NCI-H82 (cell line): ENCODE measurements around the gene NUP210L.
A peak's percentile ranks its signal among the peaks of the same experiment; 100 is the strongest.
"Not testable (repeated sequence)": the region's sequence is repeated elsewhere in the genome, so short reads cannot be mapped to it uniquely, and the experiment has no call there.

ENCODE experiments used
- DNase-seq: peaks from one replicate; lab custom pipeline; 2025; lab: John Stamatoyannopoulos, UW

Gene NUP210L

DNA sequence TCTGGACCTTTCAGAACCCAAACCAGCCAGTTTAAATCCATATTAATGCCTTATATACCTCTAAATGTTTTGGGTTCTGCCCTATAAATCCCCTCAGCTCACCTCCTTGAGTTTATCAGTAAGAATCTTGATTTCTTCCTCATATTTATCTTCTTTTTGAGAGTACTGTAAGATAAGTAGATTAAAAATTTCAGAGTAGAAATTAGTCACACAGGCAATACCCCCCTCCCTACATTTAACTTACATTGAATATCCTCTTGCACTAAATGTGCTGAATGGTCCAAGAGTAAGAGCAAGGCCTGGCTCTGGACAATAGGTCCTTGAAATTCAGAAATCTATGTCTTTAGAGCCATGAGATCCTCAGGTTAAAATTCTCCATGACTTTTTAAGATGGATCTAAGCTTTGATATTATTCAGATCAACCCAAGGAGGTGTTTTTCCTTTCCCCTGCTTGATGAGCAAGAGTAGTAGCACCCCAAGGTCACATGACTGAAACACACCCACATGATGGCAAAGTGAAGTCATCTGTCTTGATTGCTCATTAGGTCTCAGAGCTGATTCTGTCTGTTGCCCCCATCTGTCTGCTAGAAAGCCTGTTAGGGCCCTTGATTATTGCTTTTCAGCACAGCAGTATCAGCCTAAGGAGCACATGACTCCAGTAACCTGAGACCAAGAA lies 15.8 kb upstream of the NUP210L start:
- DNase-seq = peak; percentile 84

DNA sequence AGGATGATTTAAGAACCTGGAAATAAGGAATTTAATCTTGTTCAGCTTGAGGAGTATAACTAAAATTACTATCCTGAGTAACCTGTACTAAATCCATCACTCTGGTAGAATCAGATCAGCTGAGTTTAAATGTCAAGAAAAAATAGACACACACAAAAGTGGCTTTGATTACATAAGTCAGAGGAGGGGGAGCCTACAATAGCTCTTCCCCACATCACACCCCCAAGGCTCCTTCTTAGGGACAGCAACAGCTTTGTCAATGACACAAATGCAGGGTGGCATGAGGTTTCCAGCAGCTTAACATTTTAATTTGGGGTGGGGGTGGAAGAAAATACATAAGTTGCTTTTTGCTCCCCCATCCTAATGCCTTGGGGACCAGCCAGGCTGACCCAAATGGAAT lies 12.6 kb upstream of the NUP210L start:
- no peak for DNase-seq

DNA sequence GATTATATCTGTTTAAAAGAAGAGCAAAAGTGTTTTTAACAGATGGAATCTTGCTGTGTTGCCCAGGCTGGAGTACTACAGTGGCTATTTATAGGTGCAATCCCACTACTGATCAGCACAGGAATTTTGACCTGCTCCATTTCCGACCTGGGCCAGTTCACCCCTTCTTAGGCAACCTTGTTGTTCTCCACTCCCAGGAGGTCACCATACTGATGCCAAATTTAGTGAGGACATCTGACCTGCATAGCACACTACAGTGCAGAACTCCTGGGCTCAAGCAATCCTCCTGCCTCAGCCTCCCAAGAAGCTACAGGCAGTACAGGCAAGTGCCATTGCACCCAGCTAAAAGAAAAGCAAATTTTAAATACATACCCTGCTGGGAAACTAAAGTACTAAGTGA lies 11.3 kb upstream of the NUP210L start:
- no peak for DNase-seq

DNA sequence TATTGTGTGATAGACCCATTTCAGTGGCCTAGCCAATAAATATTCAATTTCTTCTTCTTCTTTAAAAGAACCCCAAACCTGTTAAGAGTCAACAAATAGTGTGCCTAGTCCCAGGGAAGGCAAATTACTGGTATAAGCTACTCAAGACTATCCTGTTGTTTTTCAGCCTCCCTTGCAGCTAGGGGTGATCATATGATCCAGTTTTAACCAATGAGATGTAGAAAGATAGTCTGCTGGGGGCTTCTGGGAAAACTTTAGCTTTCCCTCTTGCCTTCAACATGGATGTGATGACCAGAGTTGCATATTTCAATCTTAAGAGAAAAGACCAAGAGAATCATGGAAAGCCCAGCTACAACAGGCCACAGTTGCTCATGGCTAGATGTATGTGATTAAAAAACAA lies 4.7 kb upstream of the NUP210L start:
- DNase-seq = no peak

DNA sequence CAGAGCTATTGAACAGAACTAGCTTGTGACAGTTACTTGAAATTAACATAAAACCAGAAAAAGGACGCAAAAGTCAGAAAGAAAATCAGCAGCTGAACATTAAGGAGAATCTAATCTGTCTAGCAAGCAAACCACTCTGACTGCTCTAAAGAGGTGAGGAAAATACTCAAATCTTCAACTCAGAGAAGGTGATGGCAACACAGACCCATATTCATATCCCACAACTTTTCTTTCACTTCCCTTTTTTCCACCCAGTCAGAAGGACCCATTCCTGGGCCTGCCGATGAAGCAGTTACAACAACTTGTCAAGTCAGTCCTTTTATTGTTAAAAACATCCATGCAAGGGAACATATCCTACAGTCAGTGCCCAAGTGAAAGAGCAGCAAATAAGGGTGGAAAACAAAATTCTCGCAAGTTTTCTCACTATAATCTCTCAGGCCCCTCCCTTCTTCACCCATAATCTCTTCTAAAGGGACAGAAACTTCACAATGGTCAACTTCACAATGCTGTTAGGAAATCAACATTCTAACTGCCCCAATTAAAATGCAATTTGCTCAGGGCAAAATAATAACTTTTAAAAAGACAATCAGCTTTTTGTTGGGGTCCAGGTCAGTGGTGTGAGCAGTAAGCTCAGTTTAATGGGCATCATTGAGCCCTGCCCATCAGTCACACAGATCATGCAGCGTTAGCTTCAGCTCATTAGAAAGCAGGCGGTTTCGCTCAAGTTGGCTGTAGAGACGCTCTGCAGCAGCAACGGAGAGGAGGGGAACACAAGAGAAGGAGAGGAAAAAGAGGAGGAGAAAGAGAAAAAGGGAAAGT lies 3.6 kb upstream of the NUP210L start:
- no peak for DNase-seq

DNA sequence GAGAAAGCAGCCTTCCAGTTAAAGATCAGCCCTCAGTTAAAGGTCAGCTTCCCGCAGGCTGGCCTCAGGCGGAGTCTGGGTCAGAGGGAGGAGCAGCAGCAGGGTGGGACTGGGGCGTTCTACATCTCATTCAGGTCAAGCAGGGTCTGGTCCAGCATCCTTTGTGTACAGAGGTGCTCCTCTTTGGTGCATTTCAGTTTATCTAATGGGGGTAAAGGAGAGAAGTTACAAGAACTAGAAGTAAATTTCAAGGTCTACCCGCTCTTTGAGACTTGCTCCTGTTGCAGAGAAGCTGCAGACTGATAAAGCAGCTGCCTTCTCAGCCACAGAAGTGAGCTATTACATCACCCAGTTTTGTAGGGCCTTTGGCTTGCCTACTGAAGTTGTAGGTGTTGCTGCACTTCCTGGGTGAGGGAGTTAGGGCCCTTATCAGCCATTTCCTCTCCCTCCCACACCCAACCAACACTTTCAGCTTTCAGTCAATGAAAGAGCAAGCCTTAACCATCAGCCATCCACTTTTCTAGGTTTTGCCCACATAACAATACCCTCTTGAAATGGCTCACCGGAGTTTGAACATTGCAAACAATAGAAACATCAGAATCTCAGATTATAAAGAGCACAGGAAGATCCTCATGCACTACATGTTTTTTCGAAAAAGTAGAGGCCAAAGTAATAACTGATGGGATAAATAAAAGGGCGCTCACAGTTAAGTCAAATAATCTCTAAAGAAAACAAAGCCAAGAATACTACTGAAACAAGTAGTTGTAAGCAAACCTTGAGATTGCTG lies 2.8 kb upstream of the NUP210L start:
- DNase-seq = no peak

DNA sequence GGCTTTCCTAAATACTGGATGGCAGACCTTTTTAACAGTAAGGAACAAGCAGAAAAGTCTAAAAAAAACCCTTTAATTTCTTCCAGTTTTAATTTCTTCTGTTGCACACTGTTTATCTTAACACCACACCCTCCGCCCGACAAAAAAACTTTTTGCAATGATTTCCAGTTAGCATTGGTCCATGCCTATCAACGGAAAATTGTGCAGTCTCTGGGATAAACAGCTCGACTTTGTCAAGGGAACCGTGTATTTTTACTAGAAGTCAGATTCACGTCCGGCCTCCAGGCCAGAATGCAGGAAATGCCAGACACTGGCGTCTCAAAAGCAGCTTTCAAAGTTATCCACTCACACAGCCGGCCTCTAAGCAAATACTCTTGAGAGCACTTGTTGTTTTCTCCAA lies 378 bp upstream of the NUP210L start:
- no peak for DNase-seq

DNA sequence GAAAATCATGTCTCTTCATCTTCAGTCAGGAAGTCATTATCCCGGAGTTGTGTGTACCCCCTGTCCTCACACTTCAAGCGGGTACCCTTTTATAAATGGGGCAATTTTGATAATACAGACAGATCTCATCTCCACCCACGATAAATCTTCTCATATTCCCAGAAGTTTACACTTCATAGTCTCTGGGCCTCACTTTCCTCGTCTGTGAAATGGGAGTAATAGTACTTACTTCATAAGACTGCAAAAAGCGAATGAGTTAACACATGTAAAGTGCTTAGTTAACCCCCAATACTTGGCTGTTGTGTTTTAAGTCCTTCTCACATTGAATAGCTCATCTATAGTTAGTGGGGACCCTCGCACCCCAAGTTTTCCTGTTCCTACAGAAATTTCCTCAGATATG lies 820 bp downstream of the NUP210L start:
- DNase-seq = no peak

DNA sequence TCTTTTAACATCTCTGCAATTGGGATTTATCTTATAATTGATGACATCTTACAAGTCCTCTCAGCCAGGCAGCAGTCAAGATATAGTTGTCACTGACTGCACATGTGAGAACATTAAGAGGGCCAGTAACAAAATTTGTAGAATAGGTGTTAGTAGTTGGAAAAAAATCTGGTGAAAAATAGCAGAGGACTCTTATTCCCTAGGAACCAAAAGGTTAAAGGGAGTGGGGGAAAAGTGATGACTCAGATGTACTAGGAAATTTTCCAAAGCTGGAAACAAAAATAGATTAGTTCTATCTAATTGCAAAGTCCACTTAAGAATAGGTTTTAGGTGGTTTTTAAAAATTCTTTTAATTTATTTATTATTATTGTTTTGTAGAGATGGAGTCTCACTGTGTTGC lies 3.6 kb downstream of the NUP210L start:
- DNase-seq = no peak

DNA sequence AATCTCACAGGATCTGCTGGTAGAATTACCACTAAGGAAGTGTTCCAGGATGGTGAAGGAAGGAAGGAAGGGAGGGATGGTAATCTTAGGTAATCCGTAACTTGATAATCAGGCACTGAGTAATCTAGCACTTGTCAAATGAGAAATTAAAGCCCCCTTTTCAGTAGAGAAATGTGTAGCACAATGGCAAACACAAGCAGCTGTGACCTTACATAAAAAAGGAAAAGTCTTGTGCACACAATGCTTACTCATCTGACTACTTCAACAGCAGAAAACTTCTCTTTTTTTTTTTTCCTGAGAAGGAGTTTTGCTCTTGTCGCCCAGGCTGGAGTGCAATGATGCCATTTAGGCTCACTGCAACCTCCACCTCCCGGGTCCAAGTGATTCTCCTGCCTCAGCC lies 6.1 kb downstream of the NUP210L start:
- peak; percentile 51 for DNase-seq

DNA sequence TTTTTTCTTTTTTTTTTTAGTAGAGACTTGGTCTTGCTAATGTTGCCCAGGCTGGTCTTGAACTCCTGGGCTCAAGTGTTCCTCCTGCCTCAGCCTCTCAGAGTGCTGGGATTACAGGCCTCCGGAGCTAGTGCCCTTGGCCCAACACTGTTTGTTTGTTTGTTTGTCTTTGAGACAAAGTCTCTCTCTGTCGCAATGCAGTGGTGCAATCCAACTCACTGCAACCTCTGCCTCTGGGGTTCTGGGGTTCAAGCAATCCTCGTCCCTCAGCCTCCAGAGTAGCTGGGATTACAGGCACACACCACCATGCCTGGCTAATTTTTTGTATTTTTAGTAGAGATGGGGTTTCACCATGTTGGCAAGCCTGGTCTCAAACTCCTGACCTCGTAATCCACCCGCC lies 7.4 kb downstream of the NUP210L start:
- not testable (repeated sequence) for DNase-seq

DNA sequence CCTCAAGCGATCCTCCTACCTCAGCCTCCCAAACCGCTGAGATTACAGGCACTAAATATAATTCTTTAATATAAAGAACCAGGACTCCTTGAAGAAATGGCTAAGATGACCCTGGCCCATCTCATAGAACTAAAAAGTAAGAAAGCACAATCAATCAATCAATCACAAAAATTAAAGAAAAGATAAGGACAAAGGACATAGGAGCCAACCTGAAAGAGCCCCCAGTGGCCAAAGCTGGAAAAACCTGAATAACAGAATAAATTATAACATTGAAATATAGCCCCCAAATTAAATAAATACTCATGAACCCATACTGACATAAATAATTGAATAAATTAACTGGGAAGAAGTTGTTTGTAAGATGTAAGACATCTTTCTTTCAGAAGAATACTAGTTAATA lies 8.9 kb downstream of the NUP210L start:
- DNase-seq = peak; percentile 28

DNA sequence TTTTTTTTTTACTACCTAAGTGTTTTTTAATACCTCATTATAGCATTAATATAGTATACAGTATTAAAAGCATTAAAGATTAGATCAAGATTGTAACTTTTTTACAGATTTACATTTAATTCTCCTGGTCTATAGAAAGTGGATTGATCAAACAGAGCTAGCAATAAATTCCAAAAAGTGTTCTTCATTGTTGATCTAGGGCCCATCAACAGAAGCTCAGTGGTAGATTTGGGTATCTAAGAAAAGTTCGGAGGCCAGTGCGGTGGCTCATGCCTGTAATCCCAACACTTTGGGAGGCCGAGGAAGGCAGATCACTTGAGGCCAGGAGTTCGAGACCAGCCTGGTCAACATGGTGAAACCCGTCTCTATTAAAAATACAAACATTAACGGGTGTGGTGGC lies 12.5 kb downstream of the NUP210L start:
- DNase-seq = no peak

DNA sequence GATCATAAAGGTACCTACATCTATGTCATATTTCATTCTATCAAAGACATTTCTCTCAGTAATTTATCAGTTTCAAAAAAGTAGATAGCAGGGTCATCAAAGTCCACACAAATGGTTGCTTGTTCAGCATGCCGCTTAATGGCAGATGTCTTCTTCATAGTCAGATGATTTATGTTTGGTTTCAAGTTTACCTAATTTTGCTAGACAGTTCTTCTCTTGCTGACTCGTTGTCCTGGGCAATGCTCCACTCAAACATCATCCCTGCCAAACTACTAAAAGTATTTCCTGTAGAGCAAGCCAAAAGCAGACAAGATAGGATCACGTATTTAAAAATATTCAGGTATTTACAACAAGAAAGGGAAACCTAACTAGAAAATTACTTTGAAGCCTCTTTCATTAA lies 13.6 kb downstream of the NUP210L start:
- no peak for DNase-seq

DNA sequence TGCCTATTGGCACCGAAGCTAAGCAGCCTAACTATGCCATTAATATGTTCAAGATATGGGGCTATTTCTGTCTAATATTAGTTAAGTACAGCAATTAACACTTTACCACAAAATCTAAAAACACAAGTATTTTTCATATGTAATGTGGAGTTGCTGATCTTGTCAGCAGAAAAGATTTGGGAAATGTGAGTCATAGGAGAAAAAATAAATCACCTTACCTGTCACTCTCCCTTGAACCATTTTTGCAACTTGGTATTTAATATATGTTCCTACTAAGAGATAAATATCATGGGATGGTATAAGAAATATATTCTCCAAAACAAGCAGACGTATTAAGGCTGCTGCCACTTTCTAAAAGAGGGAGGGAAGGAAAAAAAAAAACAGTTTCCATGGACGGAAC lies 17.0 kb downstream of the NUP210L start:
- DNase-seq = no peak

DNA sequence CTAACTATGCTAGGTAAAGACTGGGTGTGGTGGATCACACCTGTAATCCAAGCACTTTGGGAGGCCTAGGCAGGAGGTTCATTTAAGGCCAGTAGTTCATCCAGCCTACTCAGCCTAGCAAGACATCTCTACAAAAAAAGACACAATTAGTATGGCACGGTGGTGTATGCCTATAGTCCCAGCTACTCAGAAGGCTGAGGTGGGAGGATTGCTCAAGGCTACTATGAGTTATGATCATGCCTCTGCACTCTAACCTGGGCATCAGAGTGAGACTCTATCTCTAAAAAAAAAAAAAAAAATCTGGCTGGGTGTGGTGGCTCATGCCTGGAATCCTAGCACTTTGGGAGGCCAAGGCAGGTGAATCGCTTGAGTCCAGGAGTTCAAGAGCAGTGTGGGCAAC lies 21.6 kb downstream of the NUP210L start:
- DNase-seq = no peak

DNA sequence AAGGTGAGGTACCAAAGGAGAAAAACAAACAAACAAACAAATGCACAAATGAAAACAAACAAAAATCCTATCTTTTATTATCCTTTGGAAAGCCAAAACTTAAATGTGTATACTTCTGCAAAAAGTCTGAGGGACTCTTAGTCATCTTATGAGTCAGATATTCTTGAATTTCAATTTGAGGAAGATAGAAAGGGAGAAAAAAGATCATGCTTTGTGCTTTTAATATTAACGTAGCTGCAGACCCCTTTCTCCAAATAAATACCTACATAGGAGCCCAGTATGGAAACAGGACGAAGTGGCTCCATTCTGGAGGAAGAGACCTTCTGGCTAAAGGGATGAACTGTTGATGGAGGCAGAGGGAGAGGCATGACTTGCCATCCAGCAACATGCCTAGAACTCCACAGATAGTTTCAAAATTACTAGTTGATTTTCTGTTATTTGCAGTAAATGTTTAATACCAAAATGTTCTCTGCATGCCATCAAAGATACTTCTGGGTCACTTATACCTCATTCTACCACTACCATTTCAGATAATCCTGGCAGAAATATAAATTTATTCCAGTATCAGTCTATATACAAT lies 25.4 kb downstream of the NUP210L start:
- DNase-seq = no peak

DNA sequence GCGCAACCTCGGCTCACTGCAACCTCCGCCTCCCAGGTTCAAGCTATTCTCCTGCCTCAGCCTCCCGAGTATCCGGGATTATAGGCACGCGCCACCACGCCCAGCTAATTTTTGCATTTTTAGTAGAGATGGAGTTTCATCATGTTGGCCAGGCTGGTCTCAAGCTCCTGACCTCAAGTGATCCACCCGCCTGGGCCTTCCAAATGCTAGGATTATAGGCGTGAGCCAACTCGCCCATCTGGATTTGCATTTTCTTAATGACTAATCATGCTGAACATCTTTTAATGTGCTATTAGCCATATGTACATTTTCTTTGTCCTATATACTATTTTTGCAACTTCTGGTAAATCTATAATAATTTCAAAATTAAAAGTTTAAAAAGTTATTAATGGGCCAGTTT lies 31.7 kb downstream of the NUP210L start:
- peak; percentile 31 for DNase-seq

DNA sequence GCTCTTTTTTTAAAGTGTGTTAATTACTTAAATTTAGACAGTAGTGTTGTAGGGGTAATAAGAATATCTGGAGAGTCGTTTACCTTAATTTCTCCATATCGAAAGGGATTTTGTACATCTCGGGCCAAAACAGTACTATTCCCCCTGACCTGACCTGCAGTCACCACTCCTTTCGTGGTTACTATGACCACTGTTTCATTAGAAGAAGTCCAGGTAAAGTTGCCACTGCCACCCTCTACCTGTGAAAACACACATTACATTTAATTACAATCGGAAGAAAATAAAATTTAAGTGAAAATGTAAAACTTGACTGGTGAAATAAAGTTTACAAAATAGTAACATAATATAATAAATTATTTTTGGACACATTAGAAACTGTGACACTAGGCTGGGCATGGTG lies 37.2 kb downstream of the NUP210L start:
- DNase-seq = no peak

DNA sequence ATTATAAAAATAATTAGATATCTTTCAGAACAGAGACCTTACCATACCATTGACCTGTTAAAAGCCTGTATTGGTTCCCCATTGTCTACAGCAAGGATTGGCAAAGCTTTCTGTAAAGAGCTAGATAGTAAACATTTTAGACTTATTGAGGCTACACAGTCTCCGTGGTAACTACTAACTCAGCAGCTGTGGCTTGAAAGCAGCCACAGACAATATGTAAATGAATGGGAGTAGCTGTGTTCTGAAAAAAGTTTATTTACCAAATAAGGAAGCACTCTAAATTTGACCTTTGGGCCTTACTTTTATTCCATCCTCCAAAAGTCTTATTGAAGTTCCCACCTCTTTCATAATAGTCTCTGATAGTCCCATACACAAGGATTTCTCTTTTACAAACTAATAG lies 39.7 kb downstream of the NUP210L start:
- DNase-seq = no peak

DNA sequence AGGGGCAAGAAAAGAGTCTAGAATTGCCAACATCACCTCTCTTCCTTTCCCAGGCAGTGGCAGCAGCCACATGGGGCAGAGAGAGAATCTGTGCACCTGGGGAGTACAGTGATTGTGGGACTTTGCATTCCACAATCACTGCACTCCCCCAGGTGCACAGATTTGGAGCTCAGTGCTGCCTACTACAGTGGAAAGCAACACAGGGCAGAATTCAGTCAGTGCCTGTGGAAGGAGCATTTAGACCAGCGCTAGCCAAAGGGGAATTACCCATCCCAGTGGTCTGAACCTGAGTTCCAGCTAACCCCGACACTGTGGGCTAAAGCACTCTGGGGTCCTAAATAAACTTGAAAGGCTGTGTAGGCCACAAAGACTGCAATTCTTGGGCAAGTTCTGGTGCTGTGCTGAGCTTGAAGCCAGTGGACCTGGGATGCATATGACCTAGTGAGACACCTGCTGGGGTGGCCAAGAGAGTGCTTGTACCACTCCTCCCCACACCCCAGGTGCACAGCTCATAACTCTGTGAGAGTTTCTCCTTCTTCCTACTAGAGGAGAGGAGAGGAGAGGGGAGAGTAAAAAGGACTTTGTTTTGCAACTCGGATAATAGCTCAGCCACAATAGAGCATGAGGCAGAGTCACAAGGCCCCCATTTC lies 50.3 kb downstream of the NUP210L start:
- DNase-seq = no peak

DNA sequence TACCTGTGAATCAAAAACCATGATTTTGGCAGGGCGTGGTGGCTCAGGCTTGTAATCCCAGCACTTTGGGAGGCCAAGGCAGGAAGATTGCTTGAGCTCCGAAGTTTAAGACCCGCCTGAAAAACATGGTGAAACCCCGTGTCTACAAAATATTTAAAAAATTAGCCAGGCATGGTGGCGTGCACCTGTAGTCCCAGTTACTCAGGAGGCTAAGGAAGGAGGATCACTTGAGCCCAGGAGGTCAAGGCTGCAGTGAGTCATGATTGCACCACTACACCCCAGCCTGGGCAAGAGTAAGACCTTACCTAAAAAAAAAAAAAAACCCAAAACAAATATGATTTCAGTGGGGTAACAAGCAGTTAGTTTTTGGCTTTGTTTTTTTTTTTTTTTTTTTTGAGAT lies 54.7 kb downstream of the NUP210L start:
- DNase-seq = not testable (repeated sequence)
